ENCODE data around the gene RIOK2.

DNA sequence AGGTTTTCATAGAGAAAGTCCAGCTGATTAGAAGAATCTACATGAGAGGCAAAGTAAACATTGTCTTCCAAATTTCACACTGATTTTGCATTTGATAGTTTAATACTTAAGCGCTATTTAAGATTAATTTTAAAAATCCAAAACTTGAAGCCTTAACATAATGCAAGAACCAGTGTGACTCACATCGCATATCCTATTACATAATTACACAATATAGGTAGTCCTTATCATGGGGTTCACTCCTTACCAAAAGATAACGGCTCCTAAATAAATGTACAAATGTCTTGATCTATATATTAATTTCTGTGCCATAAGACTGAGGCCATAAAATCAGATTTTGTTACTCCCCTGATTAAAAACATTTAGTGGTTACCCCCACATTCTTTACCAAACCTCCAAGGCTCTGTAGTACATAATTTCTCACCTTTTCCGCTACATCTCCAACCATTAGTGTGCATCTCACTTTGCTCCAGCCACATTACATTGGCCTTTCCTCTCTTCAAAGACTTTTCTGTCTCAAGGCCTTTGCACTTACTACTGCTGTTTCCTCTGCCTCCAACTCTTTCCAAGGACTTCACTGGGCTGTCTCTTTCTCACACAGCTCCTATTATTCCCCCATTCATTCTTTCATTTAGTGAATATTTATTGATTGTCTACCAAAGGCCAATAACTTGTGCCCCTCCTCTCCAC is 1.0 kb downstream of the RIOK2 start:
- no peak for TF ChIP-seq POLR2AphosphoS5 (IDR thresholded peaks at IDR 0.05; ENCODE audit: low read depth, low read length)
- TF ChIP-seq POLR2A (IDR thresholded peaks at IDR 0.05; ENCODE audit: low read depth, low read length), result no peak
- no peak for TF ChIP-seq SPI1 (IDR thresholded peaks at IDR 0.05; ENCODE audit: low read depth, low read length)
- TF ChIP-seq TAF1 (IDR thresholded peaks at IDR 0.05; ENCODE audit: low read depth, low read length), result no peak
